Fibroblast of skin of right quadriceps (primary cell): Measurements from ENCODE around the gene EPB41L1.

Experiments used
- DNase-seq: peaks from one replicate; pipeline ENCODE4 v3.0.0-alpha.2; 2013

The EPB41L1 gene

GRCh38 chr20:36234771-36235320 lies 80.3 kb downstream of the EPB41L1 start:
- DNase-seq, result no peak

- DNase-seq, result peak; percentile 77
Measured at GRCh38 chr20:36235892-36236785, 81.6 kb downstream of the EPB41L1 start, which contains the start of gene AAR2. TSS of gene AAR2 (plus strand) at chr20:36236478. CDS start at chr20:36239869, 3,391 bp downstream.

- DNase-seq, result no peak
Measured at GRCh38 chr20:36236786-36237121, 82.2 kb downstream of the EPB41L1 start.

GRCh38 chr20:36237477-36237876 lies 82.9 kb downstream of the EPB41L1 start:
- DNase-seq, result no peak

- no peak for DNase-seq
Measured at GRCh38 chr20:36238153-36238552, 83.6 kb downstream of the EPB41L1 start.

GRCh38 chr20:36238760-36239159 lies 84.2 kb downstream of the EPB41L1 start:
- no peak for DNase-seq

- no peak for DNase-seq
Measured at GRCh38 chr20:36240076-36240475, 85.5 kb downstream of the EPB41L1 start.

- no peak for DNase-seq
Measured at GRCh38 chr20:36241678-36242077, 87.1 kb downstream of the EPB41L1 start.

- no peak for DNase-seq
Measured at GRCh38 chr20:36243726-36244125, 89.2 kb downstream of the EPB41L1 start.

- no peak for DNase-seq
Measured at GRCh38 chr20:36246401-36246800, 91.9 kb downstream of the EPB41L1 start.

- no peak for DNase-seq
Measured at GRCh38 chr20:36248836-36249235, 94.3 kb downstream of the EPB41L1 start.

GRCh38 chr20:36249450-36249849 lies 94.9 kb downstream of the EPB41L1 start:
- no peak for DNase-seq

GRCh38 chr20:36251426-36251825 lies 96.9 kb downstream of the EPB41L1 start:
- no peak for DNase-seq

GRCh38 chr20:36252511-36252910 lies 98.0 kb downstream of the EPB41L1 start:
- no peak for DNase-seq

GRCh38 chr20:36253036-36253435 lies 98.5 kb downstream of the EPB41L1 start:
- no peak for DNase-seq

GRCh38 chr20:36254076-36254475 lies 99.5 kb downstream of the EPB41L1 start:
- no peak for DNase-seq

GRCh38 chr20:36255445-36255844 lies 100.9 kb downstream of the EPB41L1 start:
- no peak for DNase-seq

GRCh38 chr20:36259177-36260061 lies 104.9 kb downstream of the EPB41L1 start:
- DNase-seq, result no peak

- DNase-seq, result no peak
Measured at GRCh38 chr20:36260316-36260715, 105.8 kb downstream of the EPB41L1 start.

GRCh38 chr20:36261389-36262105 lies 107.0 kb downstream of the EPB41L1 start:
- no peak for DNase-seq

- no peak for DNase-seq
Measured at GRCh38 chr20:36262440-36262839, 107.9 kb downstream of the EPB41L1 start.

GRCh38 chr20:36264426-36265246 lies 110.1 kb downstream of the EPB41L1 start:
- DNase-seq, result no peak
